Measurements from ENCODE around the gene WNT3. TPM values are rescaled to one million over a fixed set of nuclear protein-coding genes. Genes with fewer than 3 reads are reported as not detected.

Gene WNT3
- total and polyA plus RNA-seq, 10 of the 15 experiments (the other 5 are each of a cell fraction or from before 2014, with no cell fraction given), result 0.01 to 0.03 TPM; not detected in 8

GRCh38 chr17:46730679-46731078, 87.8 kb downstream of the WNT3 start (continued):
- TF ChIP-seq CTCF (IDR thresholded peaks at IDR 0.05 in 2 of 3, conservative IDR thresholded peaks at IDR 0.05 in 1 of 3; ENCODE audit: control insufficient read depth in 2 of 3, extremely low read depth in 1 of 3, insufficient read depth in 1 of 3, low read depth in 3 of 3, low read length in 3 of 3) (no peak), SIX5 (IDR thresholded peaks at IDR 0.05; ENCODE audit: low read depth, low read length, severe bottlenecking) (no peak), GABPA (IDR thresholded peaks at IDR 0.05; ENCODE audit: low read depth) (no peak), IKZF2 (IDR thresholded peaks at IDR 0.05) (no peak), STAT1 (conservative IDR thresholded peaks at IDR 0.05) (no peak), IKZF1 (conservative IDR thresholded peaks at IDR 0.05) (no peak)

DNA sequence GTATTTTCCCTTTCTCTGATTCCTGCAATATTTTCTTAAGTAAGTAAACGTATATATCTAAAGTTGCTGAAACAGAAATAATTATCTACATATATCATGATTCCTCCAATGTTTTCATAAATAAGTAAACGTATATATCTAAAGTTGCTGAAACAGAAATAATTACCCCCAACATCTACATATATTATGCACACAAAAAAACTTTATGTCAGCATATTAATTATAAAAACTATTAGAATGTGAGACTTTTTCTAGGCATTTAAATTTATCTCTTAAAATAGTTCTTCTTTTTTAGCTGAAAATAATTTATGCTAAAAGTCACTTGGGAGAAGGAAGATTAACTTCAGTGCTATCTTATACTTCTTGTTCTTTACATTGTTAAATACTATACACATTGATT, 88.5 kb downstream of the WNT3 start:
- Histone ChIP-seq H3K9me3 (replicated peaks; ENCODE audit: control insufficient read depth, insufficient read depth, low read length) (no peaks in the 10 kb centered on the region), H3K27ac (ENCODE audit: control insufficient read depth, insufficient read depth) (no peak overlapping the region), H4K20me1 (ENCODE audit: control insufficient read depth, insufficient read depth) (no peaks in the 10 kb centered on the region), H3K27me3 (replicated peaks in 1 of 2; ENCODE audit: control insufficient read depth in 2 of 2, insufficient read depth in 2 of 2, low read length in 1 of 2) (no peaks in the 10 kb centered on the region), H2AFZ (ENCODE audit: control insufficient read depth, low read depth, low read length) (no peak overlapping the region), H3K4me3 (no peak overlapping the region), H3K36me3 (ENCODE audit: control insufficient read depth in 2 of 2, insufficient read depth in 2 of 2, low read length in 1 of 2) (peaks cover 0 to 9% of the 10 kb centered on the region in 2 experiments; a peak in 1 of 4 replicates), H3K79me2 (ENCODE audit: control insufficient read depth, insufficient read depth, low read length) (no peaks in the 10 kb centered on the region), H3K4me1 (ENCODE audit: control insufficient read depth, insufficient read depth, low read length) (no peaks in the 10 kb centered on the region), H3K9ac (ENCODE audit: control insufficient read depth, insufficient read depth, low read length) (no peak overlapping the region), H3K4me2 (ENCODE audit: control insufficient read depth, insufficient read depth) (no peak overlapping the region)
- ChIA-PET RAD21 (ENCODE audit: unreplicated experiment) (no interaction called here), CTCF (no interaction called here), SMC1A (ENCODE audit: uncharacterized antibody, unreplicated experiment) (no interaction called here), POLR2A (no interaction called here)
- no peak for ATAC-seq
- in situ Hi-C loops (cut with MboI), result no loop called here
- no peak for DNase-seq (ENCODE audit: low read depth, low spot score)
- BruUV-seq (replicated peaks), result no TSS peak
- intact Hi-C loops (cut with micrococcal nuclease; ENCODE audit: unreplicated experiment), result no loop called here
- 98% methylated on average over 2 of the region's 2 CpGs for WGBS (ENCODE audit: insufficient coverage, insufficient replicate concordance, low lambda C conversion rate, missing lambda C conversion rate)
- FAIRE-seq, result no peak
- no peak for TF ChIP-seq BMI1 (IDR thresholded peaks at IDR 0.05; ENCODE audit: borderline replicate concordance)
- TF ChIP-seq ESRRA (IDR thresholded peaks at IDR 0.05; ENCODE audit: low read length), result no peak
- TF ChIP-seq CBX5 (IDR thresholded peaks at IDR 0.05; ENCODE audit: low read depth), result no peak
- TF ChIP-seq HCFC1 (IDR thresholded peaks at IDR 0.05; ENCODE audit: low read length), result no peak
- TF ChIP-seq, protein P1, sequence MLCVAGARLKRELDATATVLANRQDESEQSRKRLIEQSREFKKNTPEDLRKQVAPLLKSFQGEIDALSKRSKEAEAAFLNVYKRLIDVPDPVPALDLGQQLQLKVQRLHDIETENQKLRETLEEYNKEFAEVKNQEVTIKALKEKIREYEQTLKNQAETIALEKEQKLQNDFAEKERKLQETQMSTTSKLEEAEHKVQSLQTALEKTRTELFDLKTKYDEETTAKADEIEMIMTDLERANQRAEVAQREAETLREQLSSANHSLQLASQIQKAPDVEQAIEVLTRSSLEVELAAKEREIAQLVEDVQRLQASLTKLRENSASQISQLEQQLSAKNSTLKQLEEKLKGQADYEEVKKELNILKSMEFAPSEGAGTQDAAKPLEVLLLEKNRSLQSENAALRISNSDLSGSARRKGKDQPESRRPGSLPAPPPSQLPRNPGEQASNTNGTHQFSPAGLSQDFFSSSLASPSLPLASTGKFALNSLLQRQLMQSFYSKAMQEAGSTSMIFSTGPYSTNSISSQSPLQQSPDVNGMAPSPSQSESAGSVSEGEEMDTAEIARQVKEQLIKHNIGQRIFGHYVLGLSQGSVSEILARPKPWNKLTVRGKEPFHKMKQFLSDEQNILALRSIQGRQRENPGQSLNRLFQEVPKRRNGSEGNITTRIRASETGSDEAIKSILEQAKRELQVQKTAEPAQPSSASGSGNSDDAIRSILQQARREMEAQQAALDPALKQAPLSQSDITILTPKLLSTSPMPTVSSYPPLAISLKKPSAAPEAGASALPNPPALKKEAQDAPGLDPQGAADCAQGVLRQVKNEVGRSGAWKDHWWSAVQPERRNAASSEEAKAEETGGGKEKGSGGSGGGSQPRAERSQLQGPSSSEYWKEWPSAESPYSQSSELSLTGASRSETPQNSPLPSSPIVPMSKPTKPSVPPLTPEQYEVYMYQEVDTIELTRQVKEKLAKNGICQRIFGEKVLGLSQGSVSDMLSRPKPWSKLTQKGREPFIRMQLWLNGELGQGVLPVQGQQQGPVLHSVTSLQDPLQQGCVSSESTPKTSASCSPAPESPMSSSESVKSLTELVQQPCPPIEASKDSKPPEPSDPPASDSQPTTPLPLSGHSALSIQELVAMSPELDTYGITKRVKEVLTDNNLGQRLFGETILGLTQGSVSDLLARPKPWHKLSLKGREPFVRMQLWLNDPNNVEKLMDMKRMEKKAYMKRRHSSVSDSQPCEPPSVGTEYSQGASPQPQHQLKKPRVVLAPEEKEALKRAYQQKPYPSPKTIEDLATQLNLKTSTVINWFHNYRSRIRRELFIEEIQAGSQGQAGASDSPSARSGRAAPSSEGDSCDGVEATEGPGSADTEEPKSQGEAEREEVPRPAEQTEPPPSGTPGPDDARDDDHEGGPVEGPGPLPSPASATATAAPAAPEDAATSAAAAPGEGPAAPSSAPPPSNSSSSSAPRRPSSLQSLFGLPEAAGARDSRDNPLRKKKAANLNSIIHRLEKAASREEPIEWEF (IDR thresholded peaks at IDR 0.05; ENCODE audit: insufficient replicate concordance, low read depth, low read length), result no peak
- no peak for TF ChIP-seq IRF3 (IDR thresholded peaks at IDR 0.05)
- TF ChIP-seq MYC (IDR thresholded peaks at IDR 0.05; ENCODE audit: insufficient read depth, insufficient read length, insufficient replicate concordance, low read length, severe bottlenecking), result no peak

All from GM12878 (cell line).